Ishikawa (cell line): ENCODE results near the gene SH2D3C.
A peak's percentile ranks its signal among the peaks of the same experiment; 100 is the strongest.

ENCODE experiments used
- CEBPB ChIP-seq: IDR thresholded peaks from 2 replicates; pipeline ENCODE4 v1.6.1; 2012
- CREB1 ChIP-seq: IDR thresholded peaks from 2 replicates; pipeline ENCODE4 v1.6.1; 2012; ENCODE audit warnings: low read depth
- EGR1 ChIP-seq: IDR thresholded peaks from 2 replicates; pipeline ENCODE4 v1.6.1; 2012
- EP300 ChIP-seq: IDR thresholded peaks from 2 replicates; pipeline ENCODE4 v1.6.1; 2012; ENCODE audit warnings: borderline replicate concordance
- FOXM1 ChIP-seq: IDR thresholded peaks from 2 replicates; pipeline ENCODE4 v1.6.1; 2012; ENCODE audit warnings: low read depth, borderline replicate concordance
- NFIC ChIP-seq: IDR thresholded peaks from 2 replicates; pipeline ENCODE4 v1.6.1; 2012
- RAD21 ChIP-seq: IDR thresholded peaks from 2 replicates; pipeline ENCODE4 v1.6.1; 2012; ENCODE audit warnings: low read depth
- TAF1 ChIP-seq: IDR thresholded peaks from 2 replicates; pipeline ENCODE4 v1.6.1; 2012; ENCODE audit warnings: low read depth, mild to moderate bottlenecking
- TCF12 ChIP-seq: IDR thresholded peaks from 2 replicates; pipeline ENCODE4 v1.6.1; 2012; ENCODE audit warnings: low read depth
- TEAD4 ChIP-seq: IDR thresholded peaks from 2 replicates; pipeline ENCODE4 v1.6.1; 2012
- YY1 ChIP-seq: IDR thresholded peaks from 2 replicates; pipeline ENCODE4 v1.6.1; 2012; ENCODE audit warnings: low read depth
- ZBTB7A ChIP-seq: IDR thresholded peaks from 2 replicates; pipeline ENCODE4 v1.6.1; 2012; ENCODE audit warnings: low read depth
- TF ChIP-seq, protein P1 (sequence below): IDR thresholded peaks from 2 replicates; pipeline ENCODE4 v1.6.1; 2012; ENCODE audit warnings: low read depth, mild to moderate bottlenecking
- TF ChIP-seq, protein P2 (sequence below): IDR thresholded peaks from 2 replicates; pipeline ENCODE4 v1.6.1; 2012
- TF ChIP-seq, protein P3 (sequence below): IDR thresholded peaks from 2 replicates; pipeline ENCODE4 v1.6.1; 2012

The SH2D3C gene

DNA sequence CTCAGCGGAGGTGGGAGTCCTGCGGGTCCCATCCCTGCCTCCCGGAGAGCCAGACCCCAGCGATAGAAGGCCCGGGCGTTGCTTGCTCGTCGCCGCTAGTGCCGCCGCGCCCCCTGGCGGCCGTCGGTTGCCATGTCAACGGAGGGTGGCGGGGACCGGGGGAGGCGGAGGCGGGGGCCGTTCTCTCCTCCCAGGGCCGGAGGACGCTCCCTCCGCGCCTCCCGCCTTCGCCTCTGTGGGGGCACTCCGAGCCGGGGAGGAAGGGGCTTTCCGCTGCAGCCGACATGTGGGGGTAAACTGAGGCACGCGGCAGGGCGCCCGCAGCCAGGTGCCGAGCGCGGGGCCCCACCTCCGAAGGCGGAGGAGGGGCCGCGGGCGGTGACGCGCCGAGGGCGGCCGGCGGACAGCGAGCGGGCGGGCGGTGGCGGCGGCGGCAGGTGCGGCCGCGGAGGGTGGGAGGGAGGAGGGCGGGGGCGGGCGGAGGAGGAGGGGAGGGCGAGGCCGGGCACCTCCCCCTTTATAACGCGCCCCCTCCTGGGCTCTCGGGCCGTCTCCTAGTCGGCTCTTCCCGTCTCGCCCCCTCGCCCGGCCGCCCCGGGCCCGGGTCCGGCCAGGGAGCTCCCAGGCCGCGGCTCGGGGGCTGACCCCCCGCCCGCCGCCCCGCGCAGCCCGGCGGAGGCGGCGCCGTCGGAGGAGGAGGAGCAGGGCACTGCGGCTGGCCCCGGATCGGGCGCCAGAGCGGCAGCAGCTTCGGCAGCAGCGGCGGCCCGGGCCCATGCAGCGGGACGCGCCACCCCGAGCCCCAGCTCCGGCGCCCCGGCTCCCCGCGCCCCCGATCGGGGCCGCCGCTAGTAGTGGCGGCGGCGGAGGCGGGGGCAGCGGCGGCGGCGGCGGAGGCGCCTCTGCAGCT lies 6.8 kb upstream of the SH2D3C start:
- TF ChIP-seq EGR1 (0 out of 2 replicates have a peak, but pooled peaks have one; percentile 32), CEBPB (no peak), FOXM1 (no peak), YY1 (no peak), ZBTB7A (no peak; the same call in 1 of the 2 replicates), EP300 (0 out of 2 replicates have a peak, but pooled peaks have one; percentile 17), TAF1 (no peak), NFIC (no peak), TCF12 (no peak; the same call in 1 of the 2 replicates), RAD21 (peak; percentile 74)
- TF ChIP-seq, protein P1, sequence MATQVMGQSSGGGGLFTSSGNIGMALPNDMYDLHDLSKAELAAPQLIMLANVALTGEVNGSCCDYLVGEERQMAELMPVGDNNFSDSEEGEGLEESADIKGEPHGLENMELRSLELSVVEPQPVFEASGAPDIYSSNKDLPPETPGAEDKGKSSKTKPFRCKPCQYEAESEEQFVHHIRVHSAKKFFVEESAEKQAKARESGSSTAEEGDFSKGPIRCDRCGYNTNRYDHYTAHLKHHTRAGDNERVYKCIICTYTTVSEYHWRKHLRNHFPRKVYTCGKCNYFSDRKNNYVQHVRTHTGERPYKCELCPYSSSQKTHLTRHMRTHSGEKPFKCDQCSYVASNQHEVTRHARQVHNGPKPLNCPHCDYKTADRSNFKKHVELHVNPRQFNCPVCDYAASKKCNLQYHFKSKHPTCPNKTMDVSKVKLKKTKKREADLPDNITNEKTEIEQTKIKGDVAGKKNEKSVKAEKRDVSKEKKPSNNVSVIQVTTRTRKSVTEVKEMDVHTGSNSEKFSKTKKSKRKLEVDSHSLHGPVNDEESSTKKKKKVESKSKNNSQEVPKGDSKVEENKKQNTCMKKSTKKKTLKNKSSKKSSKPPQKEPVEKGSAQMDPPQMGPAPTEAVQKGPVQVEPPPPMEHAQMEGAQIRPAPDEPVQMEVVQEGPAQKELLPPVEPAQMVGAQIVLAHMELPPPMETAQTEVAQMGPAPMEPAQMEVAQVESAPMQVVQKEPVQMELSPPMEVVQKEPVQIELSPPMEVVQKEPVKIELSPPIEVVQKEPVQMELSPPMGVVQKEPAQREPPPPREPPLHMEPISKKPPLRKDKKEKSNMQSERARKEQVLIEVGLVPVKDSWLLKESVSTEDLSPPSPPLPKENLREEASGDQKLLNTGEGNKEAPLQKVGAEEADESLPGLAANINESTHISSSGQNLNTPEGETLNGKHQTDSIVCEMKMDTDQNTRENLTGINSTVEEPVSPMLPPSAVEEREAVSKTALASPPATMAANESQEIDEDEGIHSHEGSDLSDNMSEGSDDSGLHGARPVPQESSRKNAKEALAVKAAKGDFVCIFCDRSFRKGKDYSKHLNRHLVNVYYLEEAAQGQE, result no peak
- TF ChIP-seq, protein P2, sequence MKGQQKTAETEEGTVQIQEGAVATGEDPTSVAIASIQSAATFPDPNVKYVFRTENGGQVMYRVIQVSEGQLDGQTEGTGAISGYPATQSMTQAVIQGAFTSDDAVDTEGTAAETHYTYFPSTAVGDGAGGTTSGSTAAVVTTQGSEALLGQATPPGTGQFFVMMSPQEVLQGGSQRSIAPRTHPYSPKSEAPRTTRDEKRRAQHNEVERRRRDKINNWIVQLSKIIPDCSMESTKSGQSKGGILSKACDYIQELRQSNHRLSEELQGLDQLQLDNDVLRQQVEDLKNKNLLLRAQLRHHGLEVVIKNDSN, result no peak

DNA sequence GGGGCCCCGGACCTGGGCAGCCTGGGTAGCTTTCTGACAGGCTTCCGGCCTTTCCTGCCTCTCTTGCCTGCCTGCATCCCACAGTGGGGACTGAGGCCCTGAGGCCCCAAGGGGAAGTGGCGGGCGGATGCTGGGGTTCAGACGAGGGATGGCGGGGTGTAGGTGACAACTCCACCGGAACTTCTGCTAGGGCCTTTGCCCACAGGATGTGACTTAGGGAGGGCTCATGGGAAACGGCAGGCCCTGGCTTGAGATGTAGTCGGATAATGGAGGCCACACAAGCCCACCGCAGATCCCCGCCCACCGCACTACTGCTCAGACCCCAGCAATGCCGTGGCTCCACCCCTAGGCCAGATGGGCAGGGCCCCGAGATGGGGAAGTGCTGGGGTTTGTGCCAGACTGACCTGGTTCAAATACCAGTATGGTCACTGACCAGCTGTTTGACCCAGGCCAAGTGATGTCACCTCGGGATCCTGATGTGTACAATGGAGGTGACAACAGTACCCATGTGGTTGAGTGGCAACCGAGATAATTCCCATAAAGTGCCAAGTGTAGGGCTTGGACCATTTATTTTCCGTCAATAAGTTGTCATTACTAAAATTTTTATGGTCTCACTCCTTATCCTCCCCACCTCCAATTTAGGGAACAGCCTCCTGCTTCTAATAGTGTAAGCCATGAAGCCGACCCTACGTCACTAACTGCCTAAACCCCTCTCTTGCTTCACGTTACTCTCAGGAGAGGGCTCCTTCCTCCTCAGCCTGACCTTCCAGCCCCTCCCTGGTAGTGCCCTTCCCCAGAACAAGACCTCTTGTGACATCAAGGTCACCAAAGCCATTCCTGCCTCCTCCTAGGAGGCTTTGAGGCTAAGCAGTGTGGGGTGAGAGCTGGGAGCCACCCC lies 4.9 kb upstream of the SH2D3C start:
- TF ChIP-seq FOXM1 (no peak), EP300 (no peak), YY1 (no peak), ZBTB7A (no peak), NFIC (no peak), TEAD4 (no peak), RAD21 (no peak), TCF12 (no peak)
- TF ChIP-seq, protein P3, sequence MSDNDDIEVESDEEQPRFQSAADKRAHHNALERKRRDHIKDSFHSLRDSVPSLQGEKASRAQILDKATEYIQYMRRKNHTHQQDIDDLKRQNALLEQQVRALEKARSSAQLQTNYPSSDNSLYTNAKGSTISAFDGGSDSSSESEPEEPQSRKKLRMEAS, result no peak
- TF ChIP-seq, protein P1, result no peak
- TF ChIP-seq, protein P2, result no peak

DNA sequence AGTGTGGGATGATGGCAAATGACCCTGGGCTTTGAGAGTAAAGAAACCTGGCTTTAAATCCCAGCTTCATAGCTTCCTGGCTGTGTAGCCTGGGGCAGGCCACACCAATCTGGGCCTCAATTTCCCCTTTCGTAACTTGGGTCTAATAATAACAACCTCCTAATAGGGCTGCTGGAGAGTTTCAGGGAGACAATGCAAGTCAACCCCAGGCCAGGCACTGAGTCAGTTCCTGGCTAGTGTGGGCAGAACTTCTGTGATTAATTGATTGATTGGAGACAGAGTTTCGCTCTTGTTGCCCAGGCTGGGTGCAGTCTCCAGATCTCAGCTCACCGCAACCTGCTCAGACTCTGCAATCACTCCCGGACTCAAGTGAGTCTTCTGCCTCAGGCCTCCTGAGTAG lies 3.3 kb upstream of the SH2D3C start:
- TF ChIP-seq ZBTB7A (no peak), EGR1 (no peak), RAD21 (no peak), CEBPB (no peak), YY1 (no peak), TEAD4 (no peak)

DNA sequence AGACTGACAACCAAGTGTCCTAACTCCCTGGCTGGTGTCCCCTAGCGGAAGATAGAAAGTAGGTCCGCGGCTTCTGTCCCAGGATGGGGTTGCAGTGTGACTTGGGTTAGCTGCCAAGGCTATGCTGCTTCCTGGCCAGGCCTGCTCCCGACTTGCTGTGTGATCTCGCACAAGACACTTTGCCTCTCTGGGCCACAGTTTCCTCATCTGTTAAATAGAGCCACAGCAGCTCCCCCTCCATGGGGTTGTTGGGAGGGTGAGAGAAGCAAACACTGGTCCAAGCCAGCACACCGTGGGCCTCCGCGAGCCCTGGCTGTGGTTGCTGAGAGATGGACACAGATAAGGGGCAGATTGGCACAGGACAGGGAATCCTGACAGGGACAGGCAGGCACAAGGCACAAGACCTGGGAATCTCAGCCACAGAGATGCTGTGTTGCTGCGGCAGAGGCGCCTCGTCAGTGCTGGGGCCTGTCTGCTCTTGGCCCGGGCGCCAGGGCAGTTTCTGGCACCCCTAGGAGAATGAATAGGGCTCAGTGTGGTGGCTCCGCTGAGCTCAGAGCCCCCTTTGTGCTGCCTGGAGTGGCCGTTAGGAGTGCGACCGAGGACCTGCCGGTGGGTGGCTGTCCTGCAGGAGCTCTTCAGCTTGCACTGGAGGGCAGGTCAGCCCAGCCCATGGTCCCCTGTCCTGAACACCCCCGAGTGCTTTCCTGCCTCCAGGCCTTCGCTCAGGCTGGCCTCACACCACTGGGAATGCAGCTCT lies 1.8 kb upstream of the SH2D3C start:
- no peak for TF ChIP-seq CREB1
- TF ChIP-seq, protein P2, result no peak
- TF ChIP-seq YY1, result no peak
- no peak for TF ChIP-seq EP300
- TF ChIP-seq EGR1, result no peak
- TF ChIP-seq FOXM1, result no peak
- no peak for TF ChIP-seq ZBTB7A
- TF ChIP-seq TAF1, result no peak
- TF ChIP-seq CEBPB, result no peak
- no peak for TF ChIP-seq NFIC
- TF ChIP-seq TEAD4, result no peak
- TF ChIP-seq, protein P3, result no peak
- TF ChIP-seq, protein P1, result no peak
- TF ChIP-seq RAD21, result no peak
- no peak for TF ChIP-seq TCF12
